Skeletal muscle cell (primary cell): Measurements from ENCODE around the gene TOMM6.
"Not testable (repeated sequence)": the region's sequence is repeated elsewhere in the genome, so short reads cannot be mapped to it uniquely, and the experiment has no call there.

Source experiments
- DNase-seq: peaks from one replicate; pipeline ENCODE4 v3.0.0-alpha.2; 2010; ENCODE audit warnings: low read depth
- H3K4me3 ChIP-seq: 2 replicates; pipeline ENCODE4 v1.5.1; 2011; ENCODE audit warnings: low read depth, mild to moderate bottlenecking, control low read depth, low read length, moderate library complexity

TOMM6 gene

GRCh38 chr6:41783106-41783780 is 4.3 kb upstream of the TOMM6 start:
- H3K4me3 ChIP-seq: no peak overlapping the region
- DNase-seq: no peak

GRCh38 chr6:41784581-41785171 is 2.8 kb upstream of the TOMM6 start:
- no peak for DNase-seq
- H3K4me3 ChIP-seq: no peak overlapping the region

GRCh38 chr6:41785254-41785653 is 2.2 kb upstream of the TOMM6 start:
- DNase-seq: no peak
- no peak overlapping the region for H3K4me3 ChIP-seq

- no peak for DNase-seq
These were observed 1.6 kb upstream of the TOMM6 start for GRCh38 chr6:41785689-41786450.

GRCh38 chr6:41786451-41787218 is 859 bp upstream of the TOMM6 start:
- H3K4me3 ChIP-seq: peak overlapping the region; percentile 91
- no peak for DNase-seq

More at GRCh38 chr6:41785689-41786450, 1.6 kb upstream of the TOMM6 start:
- H3K4me3 ChIP-seq: peak overlapping the region; percentile 91

- DNase-seq: no peak
- H3K4me3 ChIP-seq: no peak overlapping the region
These were observed 1.9 kb downstream of the TOMM6 start for GRCh38 chr6:41789390-41789724.

- no peak for DNase-seq
- no peak overlapping the region for H3K4me3 ChIP-seq
These were observed 2.6 kb downstream of the TOMM6 start for GRCh38 chr6:41790045-41790444.

GRCh38 chr6:41791305-41791704 is 3.8 kb downstream of the TOMM6 start:
- no peak for DNase-seq
- no peak overlapping the region for H3K4me3 ChIP-seq

GRCh38 chr6:41791984-41792383 is 4.5 kb downstream of the TOMM6 start:
- H3K4me3 ChIP-seq: no peak overlapping the region

GRCh38 chr6:41796474-41796873 is 9.0 kb downstream of the TOMM6 start:
- no peak overlapping the region for H3K4me3 ChIP-seq
- DNase-seq: no peak

More at GRCh38 chr6:41791984-41792383, 4.5 kb downstream of the TOMM6 start:
- no peak for DNase-seq

- DNase-seq: no peak
These were observed 11.5 kb downstream of the TOMM6 start for GRCh38 chr6:41798901-41799558.

GRCh38 chr6:41799559-41799911 is 12.0 kb downstream of the TOMM6 start:
- no peak overlapping the region for H3K4me3 ChIP-seq
- no peak for DNase-seq

More at GRCh38 chr6:41798901-41799558, 11.5 kb downstream of the TOMM6 start:
- no peak overlapping the region for H3K4me3 ChIP-seq

- no peak for DNase-seq
- no peak overlapping the region for H3K4me3 ChIP-seq
These were observed 13.9 kb downstream of the TOMM6 start for GRCh38 chr6:41801380-41801779.

GRCh38 chr6:41805830-41806774 is 18.6 kb downstream of the TOMM6 start:
- H3K4me3 ChIP-seq: no peak overlapping the region
- no peak for DNase-seq

- DNase-seq: no peak
- H3K4me3 ChIP-seq: no peak overlapping the region
These were observed 23.6 kb downstream of the TOMM6 start for GRCh38 chr6:41811095-41811494.

GRCh38 chr6:41811946-41812345 is 24.5 kb downstream of the TOMM6 start:
- DNase-seq: not testable (repeated sequence)

GRCh38 chr6:41813469-41813868 is 26.0 kb downstream of the TOMM6 start:
- no peak overlapping the region for H3K4me3 ChIP-seq
- DNase-seq: no peak

More at GRCh38 chr6:41811946-41812345, 24.5 kb downstream of the TOMM6 start:
- H3K4me3 ChIP-seq: not testable (repeated sequence)

GRCh38 chr6:41813956-41814355 is 26.5 kb downstream of the TOMM6 start:
- H3K4me3 ChIP-seq: no peak overlapping the region
- no peak for DNase-seq
